GM12892 (cell line): ENCODE results near the gene ZNF70.

ENCODE experiments used
- POLR2A ChIP-seq: IDR thresholded peaks from 2 replicates; pipeline ENCODE4 v1.6.1; 2011; ENCODE audit warnings: low read depth, low read length, control low read depth
- POLR2AphosphoS5 ChIP-seq: IDR thresholded peaks from 2 replicates; pipeline ENCODE4 v1.6.1; 2011; ENCODE audit warnings: low read depth, low read length, control low read depth
- TAF1 ChIP-seq: IDR thresholded peaks from 2 replicates; pipeline ENCODE4 v1.6.1; 2011; ENCODE audit warnings: low read depth, mild to moderate bottlenecking, control low read depth, low read length, borderline replicate concordance

DNA sequence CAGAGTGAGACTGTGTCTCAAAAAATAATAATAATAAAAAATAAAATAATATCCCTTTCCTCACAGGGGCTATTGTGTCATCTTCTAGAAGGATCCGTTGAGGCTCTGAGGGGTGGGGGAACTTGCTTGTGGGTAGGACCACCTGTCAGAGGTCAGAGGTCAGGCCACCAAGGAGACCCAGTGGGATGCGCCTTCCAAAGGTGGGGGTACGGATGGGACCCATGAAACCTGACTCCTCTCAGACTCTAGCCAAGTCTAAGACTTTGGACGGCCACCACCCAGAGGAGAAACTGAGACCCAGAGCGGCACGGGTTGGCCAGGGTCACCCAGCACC, 21.4 kb upstream of the ZNF70 start:
- no peak for TF ChIP-seq POLR2A
- TF ChIP-seq TAF1: no peak
- TF ChIP-seq POLR2AphosphoS5: no peak
